ENCODE data around the gene FOXP1. TPM values are rescaled to one million over a fixed set of nuclear protein-coding genes. Genes with fewer than 3 reads are reported as not detected.

Gene FOXP1
- total and polyA plus RNA-seq, 2 donors (not counting 1 experiment from before 2014, with no cell fraction given): 70.3 to 101 TPM

- Histone ChIP-seq H3K4me2 (ENCODE audit: extremely low read depth, insufficient read depth, low read length) (no peak overlapping the region), H3K4me3 (replicated peaks in 1 of 4; ENCODE audit: control extremely low read depth in 1 of 4, insufficient read depth in 1 of 4, low read depth in 3 of 4, low read length in 4 of 4) (no peak overlapping the region), H3K27me3 (ENCODE audit: control insufficient read depth, insufficient read depth, low read length) (no peaks in the 10 kb centered on the region), H3K79me2 (ENCODE audit: control insufficient read depth, insufficient read depth, low read length) (no peaks in the 10 kb centered on the region), H4K20me1 (ENCODE audit: control insufficient read depth, extremely low read depth, insufficient read depth, low read length) (no peaks in the 10 kb centered on the region), H3K4me1 (ENCODE audit: control insufficient read depth, extremely low read depth, insufficient read depth, low read length) (no peaks in the 10 kb centered on the region), H3K9me3 (ENCODE audit: control insufficient read depth, insufficient read depth, low read depth, low read length) (no peaks in the 10 kb centered on the region), H3K9ac (ENCODE audit: insufficient read depth, low read length) (no peak overlapping the region), H2AFZ (ENCODE audit: low read length) (no peak overlapping the region), H3K36me3 (ENCODE audit: control insufficient read depth, insufficient read depth, low read length) (no peaks in the 10 kb centered on the region), H3K27ac (ENCODE audit: insufficient read depth, low read length) (no peak overlapping the region)
- DNase-seq (ENCODE audit: low read depth in 2 of 2): no peak
- TF ChIP-seq EZH2 (IDR thresholded peaks at IDR 0.05; ENCODE audit: low read length, missing control alignments): no peak
- TF ChIP-seq, protein P1, sequence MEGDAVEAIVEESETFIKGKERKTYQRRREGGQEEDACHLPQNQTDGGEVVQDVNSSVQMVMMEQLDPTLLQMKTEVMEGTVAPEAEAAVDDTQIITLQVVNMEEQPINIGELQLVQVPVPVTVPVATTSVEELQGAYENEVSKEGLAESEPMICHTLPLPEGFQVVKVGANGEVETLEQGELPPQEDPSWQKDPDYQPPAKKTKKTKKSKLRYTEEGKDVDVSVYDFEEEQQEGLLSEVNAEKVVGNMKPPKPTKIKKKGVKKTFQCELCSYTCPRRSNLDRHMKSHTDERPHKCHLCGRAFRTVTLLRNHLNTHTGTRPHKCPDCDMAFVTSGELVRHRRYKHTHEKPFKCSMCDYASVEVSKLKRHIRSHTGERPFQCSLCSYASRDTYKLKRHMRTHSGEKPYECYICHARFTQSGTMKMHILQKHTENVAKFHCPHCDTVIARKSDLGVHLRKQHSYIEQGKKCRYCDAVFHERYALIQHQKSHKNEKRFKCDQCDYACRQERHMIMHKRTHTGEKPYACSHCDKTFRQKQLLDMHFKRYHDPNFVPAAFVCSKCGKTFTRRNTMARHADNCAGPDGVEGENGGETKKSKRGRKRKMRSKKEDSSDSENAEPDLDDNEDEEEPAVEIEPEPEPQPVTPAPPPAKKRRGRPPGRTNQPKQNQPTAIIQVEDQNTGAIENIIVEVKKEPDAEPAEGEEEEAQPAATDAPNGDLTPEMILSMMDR (conservative IDR thresholded peaks at IDR 0.05 in 1 of 2, IDR thresholded peaks at IDR 0.05 in 1 of 2; ENCODE audit: low read depth in 1 of 2, low read length in 2 of 2): no peak
Measured at GRCh38 chr3:71521940-71522876, 61.3 kb downstream of the FOXP1 start.

GRCh38 chr3:71521021-71521352, 62.5 kb downstream of the FOXP1 start:
- Histone ChIP-seq H4K20me1 (ENCODE audit: control insufficient read depth, extremely low read depth, insufficient read depth, low read length) (no peaks in the 10 kb centered on the region), H3K9me3 (ENCODE audit: control insufficient read depth, insufficient read depth, low read depth, low read length) (no peaks in the 10 kb centered on the region), H3K27me3 (ENCODE audit: control insufficient read depth, insufficient read depth, low read length) (no peaks in the 10 kb centered on the region), H3K79me2 (ENCODE audit: control insufficient read depth, insufficient read depth, low read length) (no peaks in the 10 kb centered on the region), H2AFZ (ENCODE audit: low read length) (no peak overlapping the region), H3K4me2 (ENCODE audit: extremely low read depth, insufficient read depth, low read length) (no peak overlapping the region), H3K27ac (ENCODE audit: insufficient read depth, low read length) (no peak overlapping the region), H3K9ac (ENCODE audit: insufficient read depth, low read length) (no peak overlapping the region), H3K36me3 (ENCODE audit: control insufficient read depth, insufficient read depth, low read length) (no peaks in the 10 kb centered on the region), H3K4me1 (ENCODE audit: control insufficient read depth, extremely low read depth, insufficient read depth, low read length) (no peaks in the 10 kb centered on the region), H3K4me3 (replicated peaks in 1 of 4; ENCODE audit: control extremely low read depth in 1 of 4, insufficient read depth in 1 of 4, low read depth in 3 of 4, low read length in 4 of 4) (no peak overlapping the region)
- TF ChIP-seq, protein P1 (conservative IDR thresholded peaks at IDR 0.05 in 1 of 2, IDR thresholded peaks at IDR 0.05 in 1 of 2; ENCODE audit: low read depth in 1 of 2, low read length in 2 of 2): no peak
- no peak for TF ChIP-seq EZH2 (IDR thresholded peaks at IDR 0.05; ENCODE audit: low read length, missing control alignments)
- DNase-seq (ENCODE audit: low read depth in 2 of 2): no peak

DNA sequence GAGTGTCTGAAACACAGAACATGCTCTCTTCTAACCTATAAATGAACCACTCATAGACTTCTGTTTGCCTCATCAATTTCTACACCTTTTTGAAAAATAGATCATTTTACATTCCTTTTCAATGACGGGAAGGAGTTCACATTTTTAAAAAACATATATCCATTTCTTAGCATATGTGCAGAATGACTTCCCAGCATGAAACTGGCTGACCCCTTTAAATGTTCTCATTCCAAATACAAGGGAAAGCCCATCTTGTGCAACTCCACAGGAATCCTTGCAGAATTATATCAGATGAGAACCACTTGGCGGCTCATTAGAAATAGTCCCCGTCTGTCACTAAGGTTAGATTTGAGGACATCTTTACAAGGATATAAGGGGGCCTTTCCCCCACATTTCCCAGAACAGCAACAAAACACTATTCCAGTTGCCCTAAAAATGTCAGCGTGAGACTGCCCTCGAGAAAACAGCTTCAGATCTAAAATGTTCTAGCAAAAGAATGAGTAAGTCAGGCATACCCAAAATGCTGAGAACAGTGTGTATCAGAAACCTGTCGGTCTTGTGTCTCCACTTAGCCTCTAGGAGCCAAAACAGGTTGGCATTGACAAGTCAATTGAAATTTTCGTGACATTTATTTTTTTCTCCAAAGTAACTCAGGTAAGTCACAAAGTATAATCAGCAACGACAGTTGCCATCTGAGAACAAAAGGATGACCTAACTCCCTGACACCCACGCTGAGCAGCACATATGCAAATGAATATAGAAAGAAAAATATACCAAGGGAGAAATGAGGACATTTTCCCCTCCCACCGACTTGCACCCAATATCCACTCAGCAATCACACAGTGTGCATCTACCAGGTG, 63.1 kb downstream of the FOXP1 start:
- peak in 1 of 2 donors; percentile 39 for DNase-seq (ENCODE audit: low read depth in 2 of 2)
- Histone ChIP-seq H3K9me3 (ENCODE audit: control insufficient read depth, insufficient read depth, low read depth, low read length) (no peaks in the 10 kb centered on the region), H2AFZ (ENCODE audit: low read length) (no peak overlapping the region), H3K4me2 (ENCODE audit: extremely low read depth, insufficient read depth, low read length) (no peak overlapping the region), H4K20me1 (ENCODE audit: control insufficient read depth, extremely low read depth, insufficient read depth, low read length) (no peaks in the 10 kb centered on the region), H3K27me3 (ENCODE audit: control insufficient read depth, insufficient read depth, low read length) (no peaks in the 10 kb centered on the region), H3K4me1 (ENCODE audit: control insufficient read depth, extremely low read depth, insufficient read depth, low read length) (no peaks in the 10 kb centered on the region), H3K27ac (ENCODE audit: insufficient read depth, low read length) (no peak overlapping the region), H3K9ac (ENCODE audit: insufficient read depth, low read length) (no peak overlapping the region), H3K36me3 (ENCODE audit: control insufficient read depth, insufficient read depth, low read length) (no peaks in the 10 kb centered on the region), H3K79me2 (ENCODE audit: control insufficient read depth, insufficient read depth, low read length) (no peaks in the 10 kb centered on the region), H3K4me3 (replicated peaks in 1 of 4; ENCODE audit: control extremely low read depth in 1 of 4, insufficient read depth in 1 of 4, low read depth in 3 of 4, low read length in 4 of 4) (no peak overlapping the region)
- TF ChIP-seq, protein P1 (conservative IDR thresholded peaks at IDR 0.05 in 1 of 2, IDR thresholded peaks at IDR 0.05 in 1 of 2; ENCODE audit: low read depth in 1 of 2, low read length in 2 of 2): no peak
- TF ChIP-seq EZH2 (IDR thresholded peaks at IDR 0.05; ENCODE audit: low read length, missing control alignments): no peak

Data from fibroblast of lung (primary cell).